HG03469 (cell line): ENCODE results near the gene CHRNB1.

Experiments used
- ATAC-seq: cut with Tn5 transposase; IDR thresholded peaks from one replicate; pipeline ENCODE4 v1.9.1; 2021; ENCODE audit warnings: mild to moderate bottlenecking, moderate library complexity, moderate number of reproducible peaks; ENCODE audit not compliant: unreplicated experiment

The CHRNB1 gene

DNA sequence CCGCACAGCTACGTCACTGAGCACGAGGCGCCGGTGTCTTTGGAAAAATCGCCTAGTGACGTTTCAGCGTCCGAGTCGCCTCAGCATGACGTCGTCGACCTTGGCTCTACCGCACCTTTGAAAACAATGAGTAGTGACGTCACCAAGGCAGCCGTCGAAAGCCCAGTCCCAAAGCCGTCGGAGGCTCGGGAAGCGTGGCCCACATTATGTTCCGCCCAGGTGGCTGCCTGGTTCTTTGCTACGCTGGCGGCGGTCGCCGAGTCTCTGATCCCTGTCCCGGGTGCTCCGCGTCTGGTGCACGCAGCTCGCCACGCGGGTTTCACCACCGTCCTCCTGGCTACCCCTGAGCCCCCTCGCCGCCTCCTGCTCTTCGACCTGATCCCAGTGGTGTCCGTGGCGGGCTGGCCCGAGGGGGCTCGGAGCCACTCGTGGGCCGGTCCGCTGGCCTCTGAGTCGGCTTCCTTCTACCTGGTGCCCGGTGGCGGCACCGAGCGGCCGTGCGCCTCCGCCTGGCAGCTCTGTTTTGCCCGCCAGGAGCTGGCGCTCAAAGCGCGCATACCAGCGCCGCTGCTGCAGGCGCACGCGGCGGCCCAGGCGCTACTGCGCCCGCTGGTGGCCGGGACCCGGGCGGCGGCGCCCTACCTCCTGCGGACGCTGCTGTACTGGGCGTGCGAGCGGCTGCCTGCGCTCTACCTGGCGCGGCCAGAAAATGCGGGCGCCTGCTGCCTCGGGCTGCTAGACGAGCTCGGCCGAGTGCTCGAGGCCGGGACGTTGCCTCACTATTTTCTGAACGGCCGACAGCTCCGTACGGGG is 8.1 kb upstream of the CHRNB1 start:
- ATAC-seq = no peak

DNA sequence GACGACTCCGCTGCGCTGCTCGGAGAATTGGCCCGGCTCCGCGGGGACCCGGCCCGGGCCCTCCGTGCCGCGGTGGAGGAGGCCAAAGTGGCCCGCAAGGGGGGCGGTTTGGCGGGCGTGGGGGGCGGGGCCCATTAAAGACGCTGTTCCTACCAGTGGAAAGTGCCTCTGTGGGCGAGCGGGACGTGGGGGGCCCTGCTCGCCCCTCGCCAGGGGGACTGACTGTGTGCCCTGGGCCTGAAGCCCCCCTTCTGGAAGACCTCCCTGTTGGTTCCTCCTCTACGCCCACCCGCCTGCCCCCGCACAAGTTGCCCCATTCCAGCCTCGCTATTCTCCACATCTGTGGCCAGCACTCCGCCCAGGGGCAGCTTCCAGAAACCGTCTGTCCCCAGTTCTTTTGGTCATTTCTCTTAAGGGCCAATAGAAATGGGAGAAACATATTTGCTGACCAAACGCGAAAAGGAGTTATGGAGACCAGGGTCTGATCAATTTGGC is 7.4 kb upstream of the CHRNB1 start:
- no peak for ATAC-seq

DNA sequence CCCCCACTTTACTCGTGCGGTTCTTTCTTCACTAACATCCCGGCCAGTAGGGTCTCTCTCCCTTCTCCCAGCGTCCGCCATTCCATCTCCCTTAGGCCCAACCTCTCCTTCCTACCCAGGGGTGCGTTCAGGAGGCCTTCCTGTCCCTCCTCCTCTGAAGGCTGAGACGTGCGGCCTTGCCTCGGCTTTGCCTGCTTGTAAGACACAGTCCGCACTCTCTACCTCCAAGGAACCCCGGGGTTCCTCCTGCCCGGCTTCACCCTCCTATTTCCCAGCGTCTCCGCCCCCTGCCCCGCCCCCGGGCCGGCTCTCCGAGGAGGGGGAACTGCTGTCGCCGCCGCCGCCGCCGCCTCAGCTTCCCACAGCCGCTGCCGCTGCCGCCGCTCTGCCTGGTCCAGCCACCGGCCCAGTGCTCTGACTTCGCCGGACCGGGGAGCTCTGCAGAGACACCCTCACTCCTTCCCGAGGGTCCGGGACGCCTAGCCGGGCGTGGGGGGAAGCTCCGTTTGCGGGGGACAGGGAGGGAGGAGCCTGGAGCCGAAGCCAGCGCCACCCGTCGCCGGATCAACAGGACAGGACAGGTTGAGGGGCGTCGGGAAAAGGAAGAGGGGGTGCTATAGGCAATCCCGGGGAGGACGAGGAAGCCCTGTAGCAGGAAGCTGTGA is 6.8 kb upstream of the CHRNB1 start:
- no peak for ATAC-seq

DNA sequence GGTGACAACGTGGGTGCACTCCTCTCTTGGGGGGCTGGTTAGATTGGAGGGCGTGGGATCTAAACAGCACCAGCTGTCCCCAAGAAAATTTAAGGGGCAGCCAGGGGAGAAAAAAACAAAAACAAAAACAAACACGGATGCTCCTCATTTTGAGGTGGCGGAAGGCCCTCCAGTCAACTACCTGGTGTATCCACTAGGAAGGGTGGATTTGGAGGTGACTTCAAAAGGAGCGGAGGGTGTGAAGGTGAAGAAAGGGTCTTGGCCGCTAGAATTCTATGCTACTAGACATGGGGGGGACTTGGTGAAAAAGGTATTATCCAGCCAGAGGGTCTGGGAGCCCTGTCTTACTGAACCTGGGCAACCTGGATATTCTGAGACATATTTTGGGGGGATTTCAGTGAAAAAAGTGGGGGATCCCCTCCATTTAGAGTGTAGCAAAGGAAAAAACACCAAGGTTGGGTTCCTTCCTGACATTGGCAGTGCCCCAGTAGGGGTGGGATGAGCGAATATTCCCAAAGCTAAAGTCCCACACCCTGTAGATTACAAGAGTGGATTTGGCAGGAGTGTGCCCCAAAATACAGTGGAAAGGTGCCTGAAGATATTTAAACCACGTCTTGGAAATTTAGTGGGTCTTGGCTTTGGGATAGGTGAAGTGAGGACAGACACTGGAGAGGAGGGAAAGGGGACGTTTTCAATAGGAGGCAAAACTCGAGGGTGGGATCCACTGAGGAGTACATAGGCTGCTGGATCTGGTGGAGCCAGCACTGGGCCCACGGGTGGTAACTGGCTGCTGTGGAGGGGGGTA is 6.0 kb upstream of the CHRNB1 start:
- no peak for ATAC-seq

DNA sequence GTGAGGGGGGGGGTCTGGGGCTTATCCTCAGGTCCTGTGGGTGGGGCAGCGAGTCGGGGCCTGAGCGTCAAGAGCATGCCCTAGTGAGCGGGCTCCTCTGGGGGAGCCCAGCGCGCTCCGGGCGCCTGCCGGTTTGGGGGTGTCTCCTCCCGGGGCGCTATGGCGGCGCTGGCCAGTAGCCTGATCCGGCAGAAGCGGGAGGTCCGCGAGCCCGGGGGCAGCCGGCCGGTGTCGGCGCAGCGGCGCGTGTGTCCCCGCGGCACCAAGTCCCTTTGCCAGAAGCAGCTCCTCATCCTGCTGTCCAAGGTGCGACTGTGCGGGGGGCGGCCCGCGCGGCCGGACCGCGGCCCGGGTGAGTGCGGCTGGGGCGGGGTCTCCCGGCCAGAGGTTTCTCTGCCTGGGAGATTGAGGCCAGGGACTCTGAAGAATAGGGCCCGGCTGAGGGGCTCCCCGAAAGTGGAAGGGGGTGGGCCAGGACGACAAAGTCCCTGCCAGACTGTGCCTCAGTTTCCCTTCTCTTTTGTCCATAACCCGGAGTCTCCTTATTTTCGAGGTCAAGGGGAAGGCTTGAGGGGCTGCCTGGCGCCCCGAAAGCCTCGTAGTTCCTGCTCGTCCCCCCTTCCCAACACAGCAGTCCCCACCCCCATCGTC is 5.3 kb upstream of the CHRNB1 start, which contains the start of gene FGF11:
TSS of gene FGF11 (plus strand) at position 51 of the 651 bp plus-strand sequence. CDS start at position 160, 109 bp downstream.
- ATAC-seq = no peak

DNA sequence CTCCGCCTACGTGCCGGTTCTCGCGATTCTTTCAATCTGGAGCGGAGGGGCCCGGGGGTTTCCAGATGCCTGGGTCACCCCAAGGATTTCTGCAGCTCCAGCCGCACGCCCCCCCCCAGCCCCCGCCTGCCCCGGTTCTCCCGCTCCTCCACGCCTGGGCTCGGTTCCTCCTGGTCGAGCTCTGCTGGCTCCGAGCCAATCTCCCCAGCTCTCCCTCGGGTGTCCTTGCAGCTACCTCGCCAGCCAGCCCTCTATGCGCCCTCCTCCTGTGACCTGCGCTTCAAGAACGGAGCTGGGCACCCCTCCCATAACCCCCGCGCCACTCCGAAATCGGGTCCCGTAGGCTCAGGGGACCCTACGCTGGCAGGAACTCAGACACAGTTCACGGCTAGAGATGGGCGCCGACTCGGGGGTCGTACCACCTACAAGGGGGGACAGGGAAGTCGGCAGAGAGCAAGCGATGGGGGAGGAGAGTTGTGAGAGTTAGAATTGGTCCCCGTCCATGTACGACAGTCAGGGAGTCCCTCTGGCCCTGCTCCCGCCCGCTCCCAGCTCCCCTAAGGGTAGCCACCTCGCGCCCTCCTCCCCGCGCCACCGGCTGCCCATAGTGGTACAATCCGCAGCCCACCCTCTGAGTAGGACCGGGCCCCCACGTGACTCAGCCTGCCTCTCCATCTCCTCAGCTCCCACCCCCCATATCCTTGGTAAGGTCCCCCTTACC is 4.6 kb upstream of the CHRNB1 start:
- no peak for ATAC-seq

DNA sequence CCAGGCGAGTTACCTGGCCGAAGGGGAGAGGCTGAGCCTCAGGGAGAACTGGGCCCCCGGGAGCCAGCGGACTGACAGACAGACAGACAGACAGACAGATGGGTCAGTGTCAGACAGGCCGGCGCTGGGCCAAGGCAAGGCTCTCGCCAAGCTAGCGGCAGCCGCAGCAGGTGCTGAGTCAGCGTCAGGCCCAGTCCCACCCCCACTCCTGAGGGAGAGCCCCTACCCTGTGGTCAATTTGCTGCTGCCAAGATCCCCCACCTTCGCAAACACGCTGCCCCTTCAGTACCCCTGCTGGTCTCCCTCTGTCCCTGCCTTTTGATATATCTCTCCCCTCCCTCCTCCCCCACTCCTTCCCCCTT is 4.0 kb upstream of the CHRNB1 start:
- ATAC-seq = no peak

DNA sequence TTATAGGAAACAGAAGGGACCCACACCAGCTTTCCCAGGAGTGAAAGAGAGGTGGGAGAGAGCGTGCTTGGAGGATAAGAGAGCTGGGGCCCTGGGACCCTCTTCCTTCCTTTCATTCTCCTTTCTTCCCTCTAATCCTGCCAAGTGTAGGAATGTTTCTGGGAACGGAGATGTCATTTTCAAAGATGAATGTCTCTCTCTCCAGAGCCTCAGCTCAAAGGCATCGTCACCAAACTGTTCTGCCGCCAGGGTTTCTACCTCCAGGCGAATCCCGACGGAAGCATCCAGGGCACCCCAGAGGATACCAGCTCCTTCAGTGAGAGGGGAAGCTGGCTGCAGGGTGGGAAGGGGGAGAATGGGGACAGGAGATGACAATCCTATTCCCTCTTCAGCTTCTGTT is 3.6 kb upstream of the CHRNB1 start:
- ATAC-seq = no peak

DNA sequence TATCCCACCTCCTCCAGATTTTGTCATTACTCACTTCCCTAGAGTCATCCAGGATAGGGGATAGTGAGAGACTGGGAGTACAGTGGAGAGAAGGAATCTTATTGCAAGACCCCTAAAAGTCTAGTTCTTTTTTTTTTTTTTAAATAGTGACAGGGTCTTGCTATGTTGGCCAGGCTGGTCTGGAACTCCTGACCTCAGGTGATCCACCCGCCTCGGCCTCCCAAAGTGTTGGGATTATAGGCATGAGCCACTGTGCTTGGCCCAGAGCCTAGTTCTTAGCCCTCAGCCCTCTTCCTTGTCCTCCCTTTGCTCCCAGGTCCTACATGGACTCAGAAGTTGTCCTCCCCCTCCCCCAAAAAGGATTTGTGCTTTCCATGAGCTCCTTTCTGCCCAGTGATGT is 2.7 kb upstream of the CHRNB1 start:
- no peak for ATAC-seq

DNA sequence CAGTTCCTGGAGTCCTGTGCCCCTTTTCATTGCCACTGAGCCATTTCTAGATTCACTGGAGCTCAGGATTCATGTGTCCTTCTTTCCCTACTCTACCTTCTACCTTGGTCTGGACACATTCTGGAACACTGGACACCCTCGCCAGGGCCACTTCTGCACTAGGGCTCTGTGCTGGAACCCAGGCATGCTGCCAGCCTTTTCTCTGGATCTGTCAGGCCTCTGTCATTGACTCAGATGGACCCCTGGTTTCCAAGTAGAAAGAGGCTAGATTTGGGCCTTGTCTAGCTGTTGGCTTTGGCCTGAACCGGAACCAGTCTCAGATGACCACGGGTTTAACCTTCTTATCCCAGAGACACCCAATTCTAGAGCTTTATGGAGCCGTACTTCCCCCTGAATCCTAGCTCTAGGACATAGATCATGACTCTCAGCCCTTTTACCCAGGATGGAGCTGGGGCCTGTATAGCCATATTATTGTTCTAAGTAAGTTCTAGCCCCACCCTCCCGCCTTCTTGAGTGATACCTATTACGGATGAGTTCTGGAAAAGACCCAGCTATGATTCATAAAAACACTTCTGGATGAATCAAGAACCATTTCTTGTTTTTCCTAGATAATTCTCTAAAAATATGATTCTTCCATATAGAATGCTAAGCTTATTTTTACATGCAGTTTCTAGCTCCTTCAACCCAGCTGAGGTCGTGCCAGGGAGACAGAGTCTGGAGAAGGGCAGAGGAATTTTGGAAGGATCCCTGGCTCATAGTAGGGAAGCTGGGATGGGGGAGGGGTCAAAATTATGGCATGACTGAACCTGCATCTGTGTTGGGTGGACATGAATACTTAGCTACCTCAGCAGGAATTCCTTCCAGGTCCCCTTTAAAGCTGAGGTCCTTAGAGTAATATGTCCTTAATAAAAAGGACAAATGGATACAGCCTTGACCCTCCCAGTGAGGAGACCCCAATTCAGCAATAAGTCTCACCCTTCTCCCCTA is 1.1 kb upstream of the CHRNB1 start:
- no peak for ATAC-seq

DNA sequence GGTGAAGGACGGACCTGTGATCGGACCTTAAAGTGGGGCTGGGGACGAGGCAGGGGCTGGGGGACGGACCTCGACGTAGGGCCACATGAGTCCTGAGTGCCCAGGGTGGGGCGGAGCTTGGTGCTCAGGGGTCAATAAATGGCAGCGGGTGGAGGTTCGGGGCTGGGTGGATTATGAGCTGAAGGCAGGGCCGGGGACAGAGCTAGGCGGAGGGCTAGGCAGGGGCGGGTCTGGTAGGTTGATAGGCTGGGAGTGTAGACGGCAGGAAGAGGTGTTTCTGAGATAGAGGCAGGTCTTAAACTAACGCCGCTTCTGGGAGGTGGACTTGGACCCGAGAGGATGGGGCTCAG is 733 bp downstream of the CHRNB1 start:
- no peak for ATAC-seq

DNA sequence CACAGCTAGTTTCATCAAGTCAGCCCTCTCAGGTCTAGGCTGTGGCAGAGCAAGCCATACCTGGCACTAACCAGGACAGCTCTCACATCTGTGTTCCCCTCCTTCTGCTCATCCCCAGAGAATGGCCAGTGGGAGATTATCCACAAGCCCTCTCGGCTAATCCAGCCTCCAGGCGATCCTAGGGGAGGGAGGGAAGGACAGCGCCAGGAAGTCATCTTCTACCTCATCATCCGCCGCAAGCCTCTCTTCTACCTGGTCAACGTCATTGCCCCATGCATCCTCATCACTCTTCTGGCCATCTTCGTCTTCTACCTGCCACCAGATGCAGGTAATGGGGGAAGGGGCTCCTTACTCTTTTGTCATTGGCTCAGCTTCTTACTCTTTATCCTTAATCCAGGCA is 3.6 kb downstream of the CHRNB1 start:
- no peak for ATAC-seq

DNA sequence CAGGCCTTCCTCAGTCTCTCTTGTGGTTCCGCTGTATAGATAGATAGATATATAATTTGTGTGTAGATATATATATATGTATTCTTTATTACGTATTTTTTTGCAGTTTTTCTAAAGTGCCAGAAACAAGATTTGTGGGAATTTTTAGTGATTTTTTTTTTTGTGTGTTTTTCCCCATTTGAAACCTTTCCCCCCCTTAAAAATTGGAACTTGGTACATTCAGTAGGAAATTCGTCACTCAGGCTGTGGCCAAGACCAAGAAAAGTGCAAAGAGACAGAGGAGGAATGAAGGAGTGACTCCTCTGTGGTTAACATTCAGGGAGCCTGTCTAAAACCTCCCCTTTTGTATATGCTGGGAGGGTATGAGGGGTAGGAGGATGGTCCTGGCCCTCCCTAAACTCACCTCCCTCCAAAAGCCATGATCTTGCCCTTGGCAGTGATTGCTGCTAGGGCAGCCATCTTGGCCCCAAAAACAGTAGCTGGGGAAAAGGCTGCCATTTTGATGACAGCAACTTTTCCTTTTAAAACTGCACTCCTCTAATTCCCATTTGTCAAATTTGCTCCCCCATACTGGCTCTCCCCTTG is 15.2 kb downstream of the CHRNB1 start:
- ATAC-seq = no peak

DNA sequence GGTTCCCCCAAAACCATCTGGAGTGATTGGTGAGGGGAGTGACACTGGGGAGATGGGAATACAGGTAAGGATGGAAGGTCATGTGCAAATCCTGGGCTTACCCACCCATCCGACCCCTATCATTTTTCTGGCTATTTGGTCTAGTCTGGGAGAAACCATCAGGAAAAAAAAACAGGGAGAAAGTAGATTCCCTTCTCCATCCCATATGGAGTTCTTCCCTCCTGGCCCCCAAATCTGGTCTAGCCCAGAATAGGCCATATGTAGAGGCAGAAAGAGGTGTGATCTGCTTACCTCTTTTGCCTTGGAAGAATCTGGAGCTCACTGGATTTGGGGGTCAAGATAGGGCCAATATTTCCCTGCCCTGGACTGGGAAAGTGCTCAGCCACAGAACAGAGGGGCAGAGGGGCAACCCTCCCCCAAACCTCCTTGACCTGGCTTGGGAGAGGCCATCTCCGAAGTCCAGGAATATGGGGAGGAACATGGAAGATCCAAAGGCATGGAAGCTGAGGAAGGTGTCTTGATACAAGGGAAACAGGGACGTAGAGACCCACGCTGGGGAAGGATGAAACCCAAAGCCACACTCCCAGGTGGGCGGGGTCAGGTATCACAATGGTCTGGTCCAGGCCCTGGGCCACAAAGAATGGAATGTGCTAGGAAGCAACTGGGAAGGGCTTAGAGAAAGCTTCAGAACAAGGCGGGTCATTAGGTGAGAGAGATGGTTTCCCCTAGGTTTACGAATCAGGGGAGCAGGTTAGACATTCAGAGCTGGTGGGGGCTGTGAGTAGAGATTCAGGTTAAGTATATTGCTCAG is 16.2 kb downstream of the CHRNB1 start:
- ATAC-seq = no peak

DNA sequence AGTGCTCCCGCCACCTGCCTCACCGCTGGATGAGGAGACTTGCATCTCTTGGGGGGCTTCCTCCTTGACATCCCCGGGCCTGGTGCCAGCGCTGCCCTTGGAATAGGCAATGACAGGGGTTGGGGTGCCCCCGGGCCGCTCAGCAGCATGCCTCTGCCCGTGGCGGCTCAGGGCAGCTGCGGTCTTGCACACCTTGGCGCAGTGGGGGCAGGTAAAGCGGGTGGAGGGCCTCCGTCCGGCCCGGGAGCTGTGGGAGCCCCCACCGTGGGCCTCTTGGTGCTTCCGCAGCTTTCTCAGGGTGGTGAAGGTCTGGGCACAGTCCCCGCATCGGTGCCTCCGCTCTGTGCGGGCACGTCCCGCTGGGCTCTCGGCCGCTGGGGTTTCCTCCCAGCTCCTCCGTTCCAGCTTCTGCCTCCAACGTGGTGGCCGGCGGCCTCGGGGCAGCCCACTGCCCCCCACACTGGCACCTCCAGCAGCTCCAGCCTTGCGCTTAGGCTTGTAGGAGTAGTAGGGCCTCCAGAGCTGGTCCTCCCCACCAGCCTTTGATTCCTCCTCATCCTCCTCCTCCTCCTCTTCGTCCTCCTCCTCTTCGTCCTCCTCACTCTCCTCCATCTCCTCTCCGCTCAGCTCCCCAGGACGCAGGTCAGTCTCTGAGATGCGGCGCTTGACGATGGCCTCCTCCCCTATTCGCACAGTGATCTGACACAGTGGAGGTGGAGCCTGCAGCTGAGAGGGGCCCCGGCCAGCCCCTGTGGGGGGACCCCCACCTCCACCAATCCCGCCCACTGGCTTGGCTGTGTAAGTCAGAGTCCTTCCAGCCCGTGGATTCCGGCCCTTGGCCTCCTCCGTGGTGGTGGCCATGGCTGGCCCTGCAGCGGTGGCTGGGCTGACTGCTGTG is 17.9 kb downstream of the CHRNB1 start:
- no peak for ATAC-seq

DNA sequence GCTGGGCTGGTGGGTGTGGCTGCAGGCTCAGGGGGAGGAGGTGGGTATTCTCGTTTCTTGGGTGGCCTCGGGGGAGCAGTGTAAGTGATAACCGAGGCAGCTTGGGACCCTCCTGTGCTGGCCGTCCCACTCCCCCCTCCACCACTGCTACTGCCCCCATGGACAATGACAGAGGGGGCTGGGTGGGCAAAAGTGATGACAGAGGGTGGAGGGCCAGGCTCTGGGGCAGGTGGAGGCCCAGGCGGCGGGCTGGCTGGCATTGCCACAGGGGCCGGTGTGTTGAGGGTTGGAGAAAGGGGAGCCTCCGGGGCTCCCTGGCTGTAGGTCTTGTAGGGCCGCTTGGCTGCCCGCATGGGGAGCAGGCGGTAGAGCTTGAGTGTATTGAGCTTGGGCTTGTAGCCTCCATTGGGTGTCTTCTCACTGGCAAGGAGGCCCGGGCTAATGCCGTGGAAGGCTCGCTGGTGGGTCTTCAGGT is 18.5 kb downstream of the CHRNB1 start:
- ATAC-seq = no peak

DNA sequence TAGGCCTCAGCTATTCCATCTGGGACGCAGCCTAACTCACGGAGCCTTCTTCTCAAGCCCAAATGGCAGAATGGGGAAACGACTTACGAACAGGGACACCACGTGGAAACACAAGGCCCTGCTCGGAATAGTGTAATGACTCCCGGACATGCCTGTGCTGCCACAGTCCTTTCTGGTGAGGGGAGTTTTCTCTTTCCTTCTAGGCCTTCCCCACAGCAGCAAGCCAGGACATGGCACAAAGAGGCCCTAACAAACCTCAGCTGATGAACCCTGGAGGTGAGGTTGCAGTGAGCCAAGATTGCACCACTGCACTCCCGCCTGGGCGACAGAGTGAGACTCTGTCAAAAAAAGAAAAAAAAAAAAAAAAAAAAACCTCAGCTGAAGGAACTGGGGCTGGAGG is 19.2 kb downstream of the CHRNB1 start:
- ATAC-seq = no peak
